Activated CD4-positive, alpha-beta T cell treated with anti-CD3 and anti-CD28 coated beads, Interleukin-2, amount 50 U/mL, for 4 hours (primary cell): Measurements from ENCODE around the gene MAFF.
"Not testable (repeated sequence)": the region's sequence is repeated elsewhere in the genome, so short reads cannot be mapped to it uniquely, and the experiment has no call there.

Source experiments
- DNase-seq, 2 experiments: peaks; one replicate each; pipeline ENCODE4 v3.0.0-alpha.2; 2020

The MAFF gene

DNA sequence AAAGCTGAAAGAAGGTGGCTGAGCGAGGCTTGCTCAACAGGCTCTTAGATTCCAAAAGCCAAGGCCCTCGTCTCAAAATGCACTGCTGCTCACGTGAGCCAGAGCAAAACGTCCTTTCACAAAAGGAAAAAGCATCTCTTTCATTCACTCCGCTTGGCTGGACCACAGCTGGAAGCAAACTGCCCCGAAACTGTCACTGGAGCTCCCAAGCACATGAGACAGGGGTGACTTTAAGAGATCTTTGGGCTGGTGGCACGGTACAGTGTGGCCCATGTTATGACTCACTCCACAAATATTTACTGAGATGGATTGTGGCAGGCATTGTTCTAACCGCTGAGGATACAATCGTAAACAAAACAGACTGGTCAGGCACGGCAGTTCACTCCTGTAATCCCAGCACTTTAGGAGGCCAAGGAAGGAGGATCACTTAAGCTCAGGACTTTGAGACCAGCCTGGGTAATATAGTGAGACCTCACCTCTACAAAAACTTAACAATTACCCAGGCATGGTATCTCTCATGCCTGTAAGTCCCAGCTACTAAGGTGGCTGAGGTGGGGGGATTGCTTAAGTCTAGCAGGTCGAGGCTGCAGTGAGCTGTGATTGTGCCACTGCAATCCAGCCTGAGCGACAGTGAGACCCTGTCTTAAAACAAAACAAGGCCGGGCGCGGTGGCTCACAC, 23.7 kb upstream of the MAFF start:
- no peak for DNase-seq

DNA sequence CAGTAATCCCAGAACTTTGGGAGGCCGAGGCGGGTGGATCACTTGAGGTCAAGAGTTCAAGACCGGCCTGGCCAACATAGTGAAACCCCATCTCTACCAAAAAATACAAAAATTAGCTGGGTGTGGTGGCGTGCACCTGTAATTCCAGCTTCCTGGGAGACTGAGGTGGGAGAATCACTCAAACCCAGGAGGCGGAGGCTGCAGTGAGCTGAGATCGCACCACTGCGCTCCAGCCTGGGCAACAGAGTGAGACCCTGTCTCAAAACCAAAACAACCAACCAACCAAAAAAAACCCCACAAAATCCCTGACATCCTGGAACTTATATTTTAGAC, 23.2 kb upstream of the MAFF start:
- DNase-seq = not testable (repeated sequence)

DNA sequence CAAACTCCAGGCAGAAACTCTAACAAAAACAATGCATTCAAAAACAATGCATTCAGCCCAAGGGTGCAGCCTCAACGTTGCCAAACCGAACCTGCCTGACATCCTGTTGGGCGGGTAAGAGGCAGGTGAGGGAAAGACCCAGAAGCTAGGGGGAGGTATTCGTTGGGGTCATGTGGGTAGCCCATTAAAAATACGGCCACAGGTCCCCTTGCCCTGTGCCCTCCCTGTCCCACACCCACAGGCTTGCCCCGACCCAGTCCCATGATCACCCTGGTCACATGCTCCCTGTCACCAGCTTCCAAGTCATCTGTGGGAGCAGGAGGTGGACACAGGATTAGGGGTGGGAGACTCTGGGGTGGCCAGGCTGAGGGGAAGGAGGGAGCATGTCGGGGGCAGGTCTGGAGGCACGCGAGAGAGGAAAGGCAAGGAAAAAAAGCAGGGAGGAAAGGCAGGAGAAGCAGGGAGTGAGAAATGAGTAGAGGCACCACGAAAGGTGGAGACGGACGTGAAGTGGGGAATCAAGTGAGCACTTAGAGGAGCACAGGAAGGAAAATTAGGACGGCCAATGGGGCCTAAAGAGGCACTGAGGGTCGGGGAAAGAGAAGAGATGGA, 20.8 kb upstream of the MAFF start:
- DNase-seq = no peak

DNA sequence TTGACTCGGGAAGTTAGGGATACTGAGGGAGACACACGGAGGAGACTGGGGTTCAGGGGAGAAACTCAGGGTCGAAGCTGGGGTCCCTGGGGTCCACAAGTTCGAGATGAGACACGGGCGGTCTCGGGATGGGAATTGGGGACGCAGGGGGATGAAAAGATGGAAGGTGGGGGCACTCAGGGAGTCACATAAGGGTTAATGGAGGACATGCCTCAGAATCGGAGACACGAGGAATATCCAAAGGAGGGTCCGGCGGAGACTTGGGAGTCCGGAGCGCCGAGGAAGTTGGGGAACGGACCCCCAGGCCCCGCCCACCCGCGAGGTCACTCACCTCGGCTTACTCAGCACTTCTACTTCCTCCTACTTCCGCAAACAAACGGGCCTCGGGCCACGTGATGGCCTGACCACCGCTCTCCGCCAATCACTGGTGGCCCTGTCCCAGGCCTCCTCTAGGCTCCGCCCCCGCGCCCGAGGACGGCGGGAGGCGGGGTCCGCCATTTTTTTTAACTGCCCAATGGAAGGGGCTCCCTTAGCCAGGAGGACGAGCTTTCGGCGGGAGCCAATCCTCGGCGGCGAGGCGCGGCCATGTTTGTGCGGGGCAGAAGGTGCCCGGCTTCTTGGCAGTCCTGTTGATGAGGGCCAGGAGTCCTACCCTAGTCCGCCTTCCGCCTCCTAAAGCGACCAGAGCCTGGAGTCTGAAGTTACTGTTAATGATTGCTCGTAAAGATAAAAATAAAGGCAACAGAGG, 20.2 kb upstream of the MAFF start, which contains the start of gene PLA2G6:
Gene PLA2G6 (minus strand): TSS at position 378 of the 748 bp plus-strand sequence. CDS start 12,404 bp downstream, outside the sequence.
- peak; percentile 95 to 96 for DNase-seq

DNA sequence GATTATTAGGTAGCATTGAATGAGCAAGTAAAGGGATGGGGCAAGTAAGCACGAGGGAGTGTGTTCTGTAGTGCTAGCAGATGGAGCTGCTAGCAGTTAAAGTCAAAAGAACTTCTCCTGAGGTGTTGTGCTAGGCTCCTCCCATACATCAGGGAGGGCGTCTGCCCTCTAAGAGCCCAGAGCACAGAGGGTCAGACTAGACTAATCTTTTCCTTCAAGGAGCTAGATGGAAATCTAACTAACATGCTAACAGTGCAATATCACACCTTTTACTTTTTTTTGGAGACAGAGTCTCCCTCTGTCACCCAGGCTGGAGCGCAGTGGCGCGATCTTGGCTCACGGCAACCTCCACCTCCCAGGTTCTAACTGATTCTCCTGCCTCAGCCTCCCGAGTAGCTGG, 17.0 kb upstream of the MAFF start:
- DNase-seq = no peak

DNA sequence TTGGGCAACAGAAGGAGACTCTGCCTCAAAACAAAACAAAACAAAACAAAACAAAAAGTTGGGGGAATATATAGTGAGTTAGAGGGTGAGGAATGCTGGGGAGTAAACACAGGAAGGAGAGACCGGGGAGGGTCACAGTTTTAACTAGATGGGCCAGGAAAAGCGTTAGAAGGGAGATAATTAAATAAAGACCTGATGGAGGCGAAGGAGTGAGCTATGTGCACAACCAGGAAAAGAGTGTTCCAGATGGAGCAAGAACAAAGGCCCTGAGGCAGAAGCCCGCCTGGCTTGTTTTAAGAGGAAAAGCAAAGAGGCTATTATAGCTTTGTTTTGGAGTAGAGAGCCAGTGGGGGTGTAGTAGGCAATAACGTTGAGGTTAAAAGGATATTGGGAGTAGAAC, 15.4 kb upstream of the MAFF start:
- DNase-seq = no peak

DNA sequence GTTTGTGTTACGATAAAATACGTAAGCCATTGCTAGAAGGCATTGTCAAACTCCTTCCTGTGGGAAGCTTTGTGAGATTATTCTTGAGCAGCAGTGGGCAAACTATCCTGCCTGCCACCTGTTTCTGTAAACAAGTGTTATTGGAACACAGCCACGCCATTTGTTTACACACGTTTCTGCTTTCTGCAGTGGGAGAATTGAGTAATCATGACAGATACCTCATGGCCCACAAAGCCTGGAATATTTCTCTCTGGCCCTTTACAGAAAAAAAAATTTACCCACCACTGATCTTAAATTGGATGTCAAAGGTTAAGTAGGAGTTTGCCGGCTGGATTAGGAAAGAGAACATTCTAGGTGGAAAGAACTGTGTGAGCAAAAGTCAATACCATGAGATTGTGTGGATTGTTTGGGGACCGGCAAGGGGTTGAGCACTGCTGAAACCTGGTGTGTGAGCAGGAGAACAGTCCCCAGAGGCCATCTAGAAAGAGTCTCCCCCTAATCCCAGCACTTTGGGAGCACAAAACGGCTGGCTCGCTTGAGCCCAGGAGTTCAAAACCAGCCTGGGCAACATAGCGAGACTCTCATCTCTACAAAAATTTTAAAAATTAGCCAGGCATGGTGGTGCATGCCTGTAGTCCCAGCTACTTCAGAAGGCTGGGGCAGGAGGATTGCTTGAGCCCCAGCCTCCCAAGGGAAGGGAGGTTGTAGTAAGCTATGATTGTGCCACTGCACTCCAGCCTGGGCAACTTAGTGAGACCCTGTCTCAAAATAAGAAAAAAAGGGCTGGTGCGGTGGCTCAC, 14.2 kb upstream of the MAFF start:
- no peak for DNase-seq

DNA sequence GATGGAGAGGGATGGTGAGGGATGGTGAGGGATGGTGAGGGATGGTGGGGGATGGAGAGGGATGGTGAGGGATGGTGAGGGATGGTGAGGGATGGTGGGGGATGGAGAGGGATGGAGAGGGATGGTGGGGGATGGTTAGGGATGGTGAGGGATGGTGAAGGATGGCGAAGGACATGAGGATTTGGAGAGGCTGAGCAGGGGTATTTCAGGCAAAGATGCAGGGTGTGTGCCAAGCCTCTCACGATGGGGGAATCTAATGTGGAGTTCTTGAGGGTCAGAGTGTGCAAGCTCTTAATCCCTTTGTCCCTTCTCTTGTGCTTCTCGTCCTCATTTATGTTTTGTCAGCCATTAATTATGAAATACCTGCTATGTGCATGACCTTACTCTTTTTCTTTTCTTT, 12.7 kb upstream of the MAFF start:
- no peak for DNase-seq

DNA sequence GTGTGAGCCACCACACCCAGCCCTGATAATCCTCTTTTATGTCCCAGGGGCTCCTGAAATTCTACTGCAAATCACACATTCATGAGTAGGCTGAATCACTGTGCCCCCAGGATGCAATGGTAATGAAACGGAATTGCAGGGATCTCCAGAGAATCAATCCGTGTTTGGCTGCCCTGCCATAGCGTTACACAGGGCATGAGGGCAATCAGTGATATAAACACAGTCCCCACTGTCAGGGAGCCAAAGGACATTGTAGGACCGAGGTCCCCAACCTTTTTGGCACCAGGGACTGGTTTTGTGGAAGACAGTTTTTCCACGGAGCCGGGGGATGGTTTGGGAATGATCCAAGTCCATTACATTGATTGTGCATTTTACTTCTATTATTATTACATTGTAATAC, 11.2 kb upstream of the MAFF start:
- DNase-seq = no peak

DNA sequence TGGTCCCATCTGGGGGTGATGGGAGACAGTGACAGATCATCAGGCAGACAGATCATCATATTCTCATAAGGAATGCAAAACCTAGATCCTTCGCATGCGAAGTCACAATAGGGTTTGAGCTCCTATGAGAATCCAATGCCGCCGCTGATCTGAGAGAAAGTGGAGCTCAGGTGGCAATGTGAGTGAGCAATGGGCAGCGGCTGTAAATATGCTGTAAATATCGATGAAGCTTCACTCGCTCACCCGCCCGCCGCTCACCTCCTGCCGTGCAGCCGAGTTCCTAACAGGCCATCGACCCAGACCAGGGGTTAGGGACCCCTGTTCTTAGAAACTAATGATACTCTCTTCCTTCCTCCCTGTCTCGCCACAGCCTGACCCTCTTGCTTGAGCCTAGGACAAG, 10.7 kb upstream of the MAFF start:
- DNase-seq = no peak

DNA sequence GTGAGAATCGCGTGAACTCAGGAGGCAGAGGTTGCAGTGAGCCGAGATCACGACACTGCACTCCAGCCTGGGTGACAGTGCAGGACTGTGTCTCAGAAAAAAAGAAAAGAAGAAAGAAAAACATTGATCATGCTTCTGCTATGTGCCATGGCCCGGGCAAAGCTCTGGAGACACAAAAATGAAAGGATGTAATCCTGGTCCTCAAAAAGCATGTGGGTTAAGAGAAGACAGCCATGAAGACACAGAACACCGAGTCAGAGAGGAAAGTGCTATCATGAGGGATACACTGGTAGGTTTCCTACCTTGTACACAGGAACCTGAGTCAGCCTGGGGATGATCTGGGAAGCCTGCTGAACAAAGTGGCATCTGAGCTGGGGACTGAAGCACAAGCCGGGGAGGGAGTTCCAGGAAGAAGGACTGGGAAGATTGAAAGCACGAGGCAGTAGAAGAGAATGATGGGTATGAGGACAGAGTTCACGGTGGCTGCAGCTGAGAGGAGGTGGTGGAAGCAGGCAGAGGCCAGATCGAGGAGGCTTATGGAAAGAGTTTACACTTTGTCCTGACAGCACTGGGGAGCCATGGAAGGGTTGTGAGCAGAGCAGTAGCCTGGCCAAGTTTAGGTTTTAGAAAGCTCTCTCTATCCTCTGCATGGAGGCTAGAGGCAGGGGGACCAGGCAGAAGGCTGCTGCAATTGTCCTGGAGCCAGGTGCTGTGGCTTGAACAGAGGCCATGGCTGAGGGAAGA, 9.9 kb upstream of the MAFF start:
- DNase-seq = no peak

DNA sequence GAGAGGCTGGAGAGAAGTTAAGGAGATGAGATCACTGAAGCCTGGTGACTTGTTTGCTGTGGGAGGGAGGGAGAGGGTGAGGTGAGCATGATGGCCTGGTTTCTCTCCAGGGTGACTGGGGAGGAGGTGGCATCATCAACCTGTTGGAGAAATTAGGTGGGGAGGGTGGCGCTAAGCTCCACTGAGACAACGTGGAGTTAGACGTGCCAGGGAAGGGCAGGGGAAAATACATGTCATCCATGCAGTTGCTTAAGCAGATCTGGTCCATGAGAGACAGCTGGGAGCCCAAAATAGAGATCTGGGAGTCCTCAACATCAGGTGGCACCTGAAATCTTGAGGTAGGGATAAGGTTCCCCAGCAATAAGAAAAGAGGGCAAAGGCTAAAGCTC, 9.3 kb upstream of the MAFF start:
- DNase-seq = no peak

DNA sequence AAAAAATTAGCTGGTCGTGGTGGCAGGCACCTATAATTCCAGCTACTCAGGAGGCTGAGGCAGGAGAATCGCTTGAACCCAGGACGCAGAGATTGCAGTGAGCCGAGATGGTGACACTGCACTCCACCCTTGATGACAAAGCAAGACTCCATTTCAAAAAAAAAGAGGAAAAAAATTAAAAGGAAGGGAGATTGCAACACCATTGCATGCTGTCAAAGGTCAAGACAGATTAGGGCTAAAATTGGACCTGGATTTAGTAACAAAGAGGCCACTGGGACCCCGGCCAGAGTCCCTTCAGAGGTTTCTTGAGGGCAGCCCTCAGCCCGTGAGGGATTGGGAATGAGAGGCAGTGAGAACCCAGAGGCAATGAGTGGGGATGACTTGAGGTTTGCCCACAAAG, 8.2 kb upstream of the MAFF start:
- no peak for DNase-seq

DNA sequence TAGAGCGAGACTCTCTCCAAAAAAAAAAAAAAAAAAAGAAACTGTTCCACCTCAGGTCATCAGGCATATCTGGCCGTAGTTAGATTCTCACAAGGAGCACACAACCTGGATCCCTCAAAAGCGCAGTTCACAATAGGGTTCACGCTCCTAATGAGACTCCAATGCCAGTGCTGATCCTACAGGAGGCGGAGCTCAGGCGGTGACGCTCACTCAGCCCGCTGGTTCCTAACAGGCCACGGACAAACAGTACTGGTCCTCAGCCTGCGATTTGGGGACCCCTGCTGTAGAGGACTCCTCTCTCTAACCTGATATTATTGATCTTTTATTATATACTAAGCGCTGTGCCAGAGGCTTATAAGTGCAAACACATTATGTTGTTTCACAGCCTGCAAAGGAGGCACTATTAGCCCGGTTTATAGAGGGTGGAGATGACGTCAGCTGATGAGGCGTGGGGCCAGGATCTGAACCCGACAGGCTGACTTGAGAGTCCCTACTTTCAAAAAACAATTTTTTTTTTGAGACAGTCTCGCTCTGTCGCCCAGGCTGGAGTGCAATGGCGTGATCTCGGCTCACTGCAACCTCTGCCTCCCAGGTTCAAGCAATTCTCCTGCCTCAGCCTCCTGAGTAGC, 4.9 kb upstream of the MAFF start:
- DNase-seq = no peak

DNA sequence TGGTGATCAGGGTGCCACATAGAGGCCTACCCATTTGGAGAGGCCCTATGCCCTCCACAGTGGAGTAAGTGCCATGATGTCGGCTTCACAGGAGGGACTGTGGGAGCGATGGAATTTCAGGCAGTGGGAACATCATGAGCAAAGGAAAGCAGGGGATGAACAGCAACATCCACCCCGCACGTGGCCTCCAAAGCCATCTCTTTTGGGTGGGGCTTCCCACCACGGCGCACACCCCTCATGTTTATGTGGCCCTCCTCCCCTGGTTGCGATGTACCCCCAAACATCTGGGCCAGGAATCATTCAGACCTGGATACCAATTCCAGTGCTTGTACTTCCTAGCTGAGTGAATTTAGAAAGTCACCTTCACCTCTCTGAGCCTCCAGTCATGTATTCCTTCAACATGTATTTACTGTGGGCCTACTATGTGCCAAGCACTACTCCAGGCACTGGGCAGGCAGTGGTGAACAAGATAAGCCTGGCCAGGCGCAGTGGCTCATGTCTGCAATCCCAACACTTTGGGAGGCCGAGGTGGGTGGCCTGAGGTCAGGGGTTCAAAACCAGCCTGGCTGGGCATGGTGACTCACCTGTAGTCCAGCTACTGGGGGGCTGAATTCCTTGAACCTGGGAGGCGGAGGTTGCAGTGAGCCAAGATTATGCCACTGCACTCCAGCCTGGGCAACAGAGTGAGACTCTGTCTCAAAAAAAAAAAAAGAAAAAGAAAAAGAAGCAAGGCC, 1.8 kb upstream of the MAFF start:
- DNase-seq = no peak

DNA sequence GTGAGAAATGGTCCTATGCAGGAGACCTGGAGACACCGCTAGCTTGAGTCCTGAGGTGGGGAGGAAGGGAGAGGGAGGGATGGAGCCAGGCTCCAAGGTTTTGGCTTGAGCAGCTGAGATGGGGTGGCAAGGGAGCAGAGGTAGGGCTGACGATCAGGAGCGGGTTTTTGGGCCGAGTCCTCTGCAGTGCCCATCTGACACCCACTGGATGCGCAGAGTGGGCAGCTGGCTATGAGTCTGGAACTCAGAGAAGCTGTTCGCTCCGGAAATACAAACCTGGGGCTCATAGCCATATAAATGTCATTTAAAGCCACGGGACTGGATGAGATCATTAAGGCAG, 453 bp upstream of the MAFF start:
- no peak for DNase-seq

DNA sequence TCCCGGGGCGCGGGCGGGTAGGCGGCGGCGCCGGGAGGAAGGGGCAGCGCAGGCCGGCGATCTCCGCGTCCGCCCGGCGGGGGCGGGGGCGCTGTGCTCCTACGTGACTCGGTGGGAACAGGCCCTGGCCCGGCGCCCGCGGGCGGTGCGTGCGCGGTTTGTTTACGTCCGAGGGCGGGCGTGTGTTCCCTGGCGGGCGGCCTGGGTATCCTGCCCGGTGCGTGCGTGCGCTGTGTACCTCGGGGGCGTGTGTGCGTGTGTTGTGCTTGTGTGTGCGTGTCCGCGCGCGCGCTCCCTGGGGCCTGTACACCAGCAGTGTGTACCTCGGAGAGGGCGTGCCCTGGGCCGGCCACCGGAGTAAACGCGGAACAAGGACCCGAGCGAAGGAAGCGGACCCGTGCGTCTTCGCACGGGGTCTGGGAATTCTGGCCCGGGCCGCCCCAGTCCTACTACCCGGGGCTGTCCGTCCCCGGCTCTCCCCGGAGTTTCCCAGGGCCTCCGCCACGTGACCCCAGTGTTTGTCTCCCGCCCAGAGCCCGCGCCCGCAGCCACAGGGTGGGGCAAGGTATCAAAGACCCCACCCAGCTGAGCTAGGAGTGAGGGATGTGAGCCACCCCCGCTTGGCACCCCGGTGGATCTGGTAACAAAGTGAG, 769 bp downstream of the MAFF start:
- DNase-seq = peak; percentile 29 to 40

DNA sequence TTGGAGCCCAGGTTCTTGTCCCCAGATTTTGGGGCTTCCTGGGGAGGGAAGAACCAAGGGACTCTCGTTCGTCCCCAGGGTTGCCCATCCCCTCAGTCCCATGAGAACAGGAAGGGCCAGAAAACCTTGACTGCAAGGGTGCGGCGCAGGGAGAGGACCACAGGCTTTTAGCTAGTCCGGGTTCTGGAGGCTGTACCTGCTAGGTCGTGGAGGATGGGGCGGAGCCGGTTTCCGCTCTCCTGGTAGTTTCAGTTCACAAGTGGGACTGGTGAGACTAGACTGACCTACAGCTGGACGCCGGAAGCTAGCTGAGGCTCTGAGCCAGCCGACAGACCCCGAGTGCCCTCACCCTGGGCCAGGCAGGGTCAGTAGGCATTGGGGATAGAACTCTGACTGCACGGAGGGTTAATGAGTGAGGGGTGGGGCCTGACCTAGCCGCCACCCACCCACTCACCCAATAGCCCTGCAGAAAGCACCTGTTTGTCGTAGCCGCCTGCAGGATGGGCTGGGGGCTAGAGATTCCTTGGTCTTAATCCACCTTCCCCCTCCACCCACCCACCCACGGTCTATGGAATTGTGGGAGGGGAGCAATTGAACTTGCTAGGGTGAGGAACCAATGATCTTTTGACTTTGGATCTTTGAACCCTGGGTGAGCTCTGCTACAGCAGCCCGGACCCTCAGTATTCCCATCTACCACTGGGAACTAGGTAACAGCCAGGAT, 1.5 kb downstream of the MAFF start:
- no peak for DNase-seq

DNA sequence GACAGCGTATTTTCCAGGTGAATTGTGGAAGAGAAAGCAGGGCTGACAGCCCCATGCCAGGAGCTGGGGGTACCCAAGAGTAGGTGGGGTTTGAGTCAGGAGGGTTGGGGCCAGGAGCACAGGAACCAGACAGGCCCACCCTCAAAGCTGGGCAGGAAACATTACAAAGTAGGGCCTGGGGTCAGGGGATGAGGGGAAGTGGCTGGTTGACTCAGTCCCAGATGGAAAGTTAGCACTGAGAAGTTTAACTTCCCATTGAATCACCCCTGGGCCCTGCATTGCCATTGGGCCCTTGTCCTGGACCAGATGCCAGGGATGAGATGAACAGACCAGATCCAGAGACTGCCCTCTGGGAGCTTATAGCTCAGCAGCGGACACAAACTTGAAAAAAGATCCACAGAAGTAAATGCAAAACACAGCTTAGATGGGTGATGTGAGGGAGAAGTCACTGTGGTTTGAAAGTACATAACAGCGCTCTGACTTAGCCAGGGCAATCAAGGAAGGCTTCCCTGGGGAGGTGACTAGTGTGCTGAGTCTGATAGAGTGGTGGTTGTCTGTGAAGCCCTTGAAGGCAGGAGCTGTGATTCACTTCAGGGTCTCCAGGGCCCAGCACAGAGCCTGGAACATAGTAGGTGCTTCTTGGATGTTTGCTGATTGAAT, 2.2 kb downstream of the MAFF start:
- DNase-seq = no peak

DNA sequence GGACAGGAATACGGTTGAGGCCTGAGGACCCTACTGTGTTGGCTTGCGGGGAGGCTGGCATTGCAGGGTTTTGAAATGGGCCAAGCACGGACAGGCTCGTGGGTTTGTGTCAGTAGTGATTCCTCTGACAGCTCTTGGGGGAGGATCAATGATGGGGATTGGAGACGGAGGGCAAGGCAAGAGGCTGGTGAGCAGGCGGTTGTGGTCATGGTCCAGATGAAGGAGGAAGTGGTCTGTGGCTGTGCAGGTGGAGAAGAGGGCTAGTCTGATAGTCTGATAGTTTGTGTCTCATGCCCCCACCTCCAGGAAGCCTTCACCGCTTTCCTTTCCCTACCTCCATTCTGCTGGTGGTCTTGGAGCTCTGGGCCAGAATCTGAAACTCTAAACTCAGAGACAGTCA, 3.0 kb downstream of the MAFF start:
- no peak for DNase-seq
